A204.1 (cell line): Measurements from ENCODE around the gene DARS1.

Experiments
- FAIRE-seq: peaks from 2 replicates; lab custom pipeline; 2012; peaks lifted over from hg19 to GRCh38; lab: Jason Lieb, UNC

The DARS1 gene

GRCh38 chr2:135985018-135985825, at the start of gene DARS1:
DARS1 (minus strand) TSS chr2:135985626; CDS start chr2:135985468, 158 bp downstream.
- FAIRE-seq = no peak

GRCh38 chr2:136034629-136035028, 49.2 kb upstream of the DARS1 start:
- FAIRE-seq = no peak

- FAIRE-seq = no peak
These were observed 47.5 kb upstream of the DARS1 start for GRCh38 chr2:136032817-136033535.

- FAIRE-seq = no peak
These were observed 46.8 kb upstream of the DARS1 start for GRCh38 chr2:136032192-136032591.

- no peak for FAIRE-seq
These were observed 46.3 kb upstream of the DARS1 start for GRCh38 chr2:136031711-136032110.

GRCh38 chr2:136030406-136030805, 45.0 kb upstream of the DARS1 start:
- FAIRE-seq = no peak

- FAIRE-seq = no peak
These were observed 43.7 kb upstream of the DARS1 start for GRCh38 chr2:136029149-136029548.

GRCh38 chr2:136028001-136028400, 42.6 kb upstream of the DARS1 start:
- no peak for FAIRE-seq

GRCh38 chr2:136027112-136027511, 41.7 kb upstream of the DARS1 start:
- no peak for FAIRE-seq

- FAIRE-seq = no peak
These were observed 39.9 kb upstream of the DARS1 start for GRCh38 chr2:136025057-136025973.

GRCh38 chr2:136024616-136025015, 39.2 kb upstream of the DARS1 start:
- FAIRE-seq = no peak

GRCh38 chr2:136024185-136024584, 38.8 kb upstream of the DARS1 start:
- no peak for FAIRE-seq

GRCh38 chr2:136023416-136023815, 38.0 kb upstream of the DARS1 start:
- FAIRE-seq = no peak

GRCh38 chr2:136022396-136023146, 37.1 kb upstream of the DARS1 start:
- no peak for FAIRE-seq

- FAIRE-seq = no peak
These were observed 36.5 kb upstream of the DARS1 start for GRCh38 chr2:136021976-136022375.

- no peak for FAIRE-seq
These were observed 36.0 kb upstream of the DARS1 start for GRCh38 chr2:136021406-136021805.

GRCh38 chr2:136020831-136021230, 35.4 kb upstream of the DARS1 start:
- no peak for FAIRE-seq

- no peak for FAIRE-seq
These were observed 34.4 kb upstream of the DARS1 start for GRCh38 chr2:136019825-136020224.

GRCh38 chr2:136019306-136019705, 33.9 kb upstream of the DARS1 start:
- no peak for FAIRE-seq

- no peak for FAIRE-seq
These were observed 32.4 kb upstream of the DARS1 start for GRCh38 chr2:136017786-136018185.

GRCh38 chr2:136016836-136017235, 31.4 kb upstream of the DARS1 start:
- FAIRE-seq = no peak

- FAIRE-seq = no peak
These were observed 31.0 kb upstream of the DARS1 start for GRCh38 chr2:136016427-136016826.
